ENCODE data around the gene PRR33. TPM values are rescaled to one million over a fixed set of nuclear protein-coding genes. Genes with fewer than 3 reads are reported as not detected.

Gene PRR33
- total RNA-seq, 5 donors from 2014 or later (not counting 1 experiment from before 2014, with no cell fraction given), result 0.10 to 0.12 TPM; not detected in 3

DNA sequence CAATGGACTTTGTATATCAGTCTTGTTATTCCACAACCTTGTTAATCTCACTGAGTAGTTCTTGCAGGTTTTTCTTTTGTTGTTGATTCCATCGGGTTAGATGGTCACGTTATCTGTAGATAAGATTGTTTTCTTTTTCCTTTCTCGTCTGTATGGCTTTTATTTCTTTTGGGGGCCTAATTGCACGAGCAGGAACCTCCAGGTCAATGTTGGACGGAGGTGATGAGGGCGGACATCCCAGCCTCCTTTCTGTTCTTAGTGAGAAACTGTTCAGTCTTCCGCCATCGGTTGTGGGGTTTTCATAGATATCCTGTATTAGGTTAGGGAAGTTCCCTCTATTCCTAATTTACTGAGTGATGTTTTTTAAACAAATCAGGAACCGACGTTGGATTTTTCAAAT, 4.8 kb upstream of the PRR33 start:
- Histone ChIP-seq H3K27me3 (replicated peaks in 1 of 2; ENCODE audit: control insufficient read depth in 2 of 2, extremely low read depth in 1 of 2, insufficient read depth in 2 of 2, low read length in 1 of 2) (peaks cover 0 to 12% of the 10 kb centered on the region in 2 experiments), H3K27ac (ENCODE audit: low read length) (no peak overlapping the region), H3K9me3 (no peaks in the 10 kb centered on the region), H3K4me1 (ENCODE audit: control insufficient read depth in 1 of 2, extremely low read depth in 1 of 2, insufficient read depth in 2 of 2, low read length in 2 of 2) (peaks cover 6 to 10% of the 10 kb centered on the region in 2 experiments), H3K4me3 (ENCODE audit: control insufficient read depth in 1 of 2, extremely low read depth in 1 of 2, low read length in 1 of 2) (no peak overlapping the region), H3K36me3 (ENCODE audit: control insufficient read depth in 2 of 2, extremely low read depth in 1 of 2, insufficient read depth in 1 of 2, low read length in 1 of 2) (peaks cover 0 to 4% of the 10 kb centered on the region in 2 donors)
- DNase-seq (no peak), ATAC-seq (replicated peaks in 1 of 4) (no peak)
- H3K4me1 Mint-ChIP-seq, result peaks cover 6 to 24% (median 17%) of the 10 kb centered on the region in 3 donors
- H3K4me3 Mint-ChIP-seq, result no peak overlapping the region
- CTCF ChIA-PET, result interaction anchor here in 1 of 2 donors (1.5 kb wide), 1 partner anchor 255 kb away, joined by 4 read pairs; no protein-coding TSS in a partner anchor
- peaks cover 0 to 5% (median 0%) of the 10 kb centered on the region in 3 donors for H3K9me3 Mint-ChIP-seq
- H3K36me3 Mint-ChIP-seq, result no peaks in the 10 kb centered on the region
- no CpG with 5 or more reads among the region's 10 CpGs for WGBS (ENCODE audit: insufficient coverage)
- peaks cover 10% of the 10 kb centered on the region in 2 donors for H3K27me3 Mint-ChIP-seq
- H3K27ac Mint-ChIP-seq, result no peak overlapping the region
- POLR2A ChIA-PET, result no interaction called here

DNA sequence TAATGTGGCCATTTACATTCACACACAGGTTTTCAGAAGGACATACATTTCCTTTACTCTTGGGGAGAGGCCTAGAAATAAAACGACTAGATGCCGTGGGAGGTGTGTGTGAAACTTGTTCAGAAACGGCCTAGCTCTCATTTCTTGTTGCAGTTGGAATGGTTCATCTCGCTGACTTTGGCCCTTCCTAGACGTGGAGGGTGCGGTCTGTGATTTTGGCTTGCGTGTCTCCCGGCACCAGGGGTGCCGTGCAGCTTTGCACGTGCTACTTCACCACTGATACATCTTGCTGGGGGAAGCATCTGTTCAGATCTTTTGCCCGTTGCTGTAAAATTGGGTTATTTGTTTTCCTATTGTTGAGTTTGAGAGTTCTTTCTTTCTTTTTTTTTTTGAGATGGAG, 3.1 kb upstream of the PRR33 start:
- ChIA-PET CTCF (no interaction called here), POLR2A (no interaction called here)
- Mint-ChIP-seq H3K27me3 (peaks cover 10% of the 10 kb centered on the region in 2 donors), H3K36me3 (no peaks in the 10 kb centered on the region), H3K9me3 (peaks cover 0 to 5% (median 0%) of the 10 kb centered on the region in 3 donors), H3K27ac (no peak overlapping the region), H3K4me3 (no peak overlapping the region), H3K4me1 (peaks cover 22 to 33% (median 31%) of the 10 kb centered on the region in 3 donors)
- 71% methylated on average over 6 of the region's 11 CpGs for WGBS (ENCODE audit: insufficient coverage)
- H3K27me3 ChIP-seq (replicated peaks in 1 of 2; ENCODE audit: control insufficient read depth in 2 of 2, extremely low read depth in 1 of 2, insufficient read depth in 2 of 2, low read length in 1 of 2), result peaks cover 0 to 12% of the 10 kb centered on the region in 2 experiments
- H3K4me3 ChIP-seq (ENCODE audit: control insufficient read depth in 1 of 2, extremely low read depth in 1 of 2, low read length in 1 of 2), result no peak overlapping the region
- H3K36me3 ChIP-seq (ENCODE audit: control insufficient read depth in 2 of 2, extremely low read depth in 1 of 2, insufficient read depth in 1 of 2, low read length in 1 of 2), result peaks cover 0 to 7% of the 10 kb centered on the region in 2 donors
- ATAC-seq (replicated peaks in 1 of 4), result no peak
- H3K9me3 ChIP-seq, result no peaks in the 10 kb centered on the region
- no peak overlapping the region for H3K27ac ChIP-seq (ENCODE audit: low read length)
- no peak for DNase-seq
- H3K4me1 ChIP-seq (ENCODE audit: control insufficient read depth in 1 of 2, extremely low read depth in 1 of 2, insufficient read depth in 2 of 2, low read length in 2 of 2), result peaks cover 9 to 27% of the 10 kb centered on the region in 2 experiments

DNA sequence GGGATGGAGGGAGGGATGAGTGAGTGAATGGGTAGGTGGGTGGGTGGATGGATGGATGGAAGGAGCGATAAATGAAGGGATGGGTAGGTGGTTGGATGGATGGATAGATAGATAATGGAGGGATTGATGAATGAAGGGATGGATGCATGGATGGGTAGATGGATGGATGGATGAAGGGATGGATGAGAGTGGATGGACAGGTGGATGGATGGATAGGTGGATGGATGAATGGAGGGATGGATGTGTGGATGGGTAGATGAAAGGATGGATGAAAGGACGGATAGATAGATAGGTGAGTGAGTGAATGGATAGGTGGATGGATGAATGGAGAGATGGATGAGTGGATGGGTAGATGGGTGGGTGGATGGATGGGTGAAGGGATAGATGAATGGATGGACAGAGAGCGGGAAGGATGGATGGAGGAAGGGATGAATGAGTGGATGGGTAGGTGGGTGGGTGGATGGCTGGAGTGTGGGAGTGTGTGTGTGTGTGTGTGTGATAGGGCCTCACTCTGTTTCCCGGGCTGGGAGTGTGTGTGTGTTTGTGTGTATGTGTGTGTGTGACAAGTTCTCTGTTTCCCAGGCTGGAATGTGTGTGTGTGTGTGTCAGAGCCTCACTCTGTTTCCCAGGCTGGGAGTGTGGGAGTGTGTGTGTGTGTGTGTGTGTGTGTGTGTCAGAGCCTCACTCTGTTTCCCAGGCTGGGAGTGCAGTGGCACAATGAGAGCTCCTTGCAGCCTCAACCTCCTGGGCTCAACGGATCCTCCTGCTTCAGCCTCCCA, 2.1 kb upstream of the PRR33 start:
- no peak overlapping the region for H3K27ac Mint-ChIP-seq
- H3K4me3 ChIP-seq (ENCODE audit: control insufficient read depth in 1 of 2, extremely low read depth in 1 of 2, low read length in 1 of 2), result no peak overlapping the region
- H3K9me3 ChIP-seq, result no peaks in the 10 kb centered on the region
- no peak overlapping the region for H3K4me3 Mint-ChIP-seq
- WGBS (ENCODE audit: insufficient coverage), result 88% methylated on average over 4 of the region's 5 CpGs
- peaks cover 2% of the 10 kb centered on the region for H3K36me3 Mint-ChIP-seq
- POLR2A ChIA-PET, result no interaction called here
- CTCF ChIA-PET, result no interaction called here
- ATAC-seq (replicated peaks in 1 of 4), result no peak
- peaks cover 0 to 5% (median 0%) of the 10 kb centered on the region in 3 donors for H3K9me3 Mint-ChIP-seq
- H3K27ac ChIP-seq (ENCODE audit: low read length), result no peak overlapping the region
- H3K4me1 Mint-ChIP-seq, result peaks cover 30 to 41% (median 41%) of the 10 kb centered on the region in 3 donors
- H3K36me3 ChIP-seq (ENCODE audit: control insufficient read depth in 2 of 2, extremely low read depth in 1 of 2, insufficient read depth in 1 of 2, low read length in 1 of 2), result peaks cover 0 to 11% of the 10 kb centered on the region in 2 donors
- DNase-seq, result no peak
- H3K27me3 ChIP-seq (replicated peaks in 1 of 2; ENCODE audit: control insufficient read depth in 2 of 2, extremely low read depth in 1 of 2, insufficient read depth in 2 of 2, low read length in 1 of 2), result peaks cover 0 to 12% of the 10 kb centered on the region in 2 experiments
- peaks cover 15 to 37% of the 10 kb centered on the region in 2 experiments for H3K4me1 ChIP-seq (ENCODE audit: control insufficient read depth in 1 of 2, extremely low read depth in 1 of 2, insufficient read depth in 2 of 2, low read length in 2 of 2)
- peaks cover 4 to 6% of the 10 kb centered on the region in 2 donors for H3K27me3 Mint-ChIP-seq

DNA sequence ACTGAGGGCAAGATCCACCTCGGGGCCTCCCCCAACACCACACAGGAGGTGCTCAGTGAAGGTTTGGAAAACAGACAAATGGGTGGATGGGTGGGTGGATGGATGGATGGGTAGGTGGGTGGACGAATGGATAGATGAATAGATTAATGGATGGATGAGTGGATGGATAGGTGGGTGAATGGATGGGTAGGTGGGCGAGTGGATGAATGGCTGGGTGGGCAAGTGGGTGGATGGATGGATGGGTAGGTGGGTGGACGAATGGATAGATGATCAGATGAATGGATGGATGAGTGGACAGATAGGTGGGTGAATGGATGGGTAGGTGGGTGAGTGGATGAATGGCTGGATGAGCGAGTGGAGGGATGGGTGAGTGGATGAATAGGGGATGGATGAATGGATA, 863 bp upstream of the PRR33 start:
- CTCF ChIA-PET, result interaction anchor here in 1 of 2 donors (0.6 kb wide), 1 partner anchor 10 kb away, joined by 3 read pairs; no protein-coding TSS in a partner anchor
- no peak overlapping the region for H3K27ac ChIP-seq (ENCODE audit: low read length)
- Mint-ChIP-seq H3K27me3 (peaks cover 1 to 2% of the 10 kb centered on the region in 2 donors), H3K4me3 (peak overlapping the region in 1 of 3 donors; percentile 76), H3K4me1 (peaks cover 42 to 53% (median 48%) of the 10 kb centered on the region in 3 donors), H3K27ac (peak overlapping the region in 1 of 2 donors; percentile 46), H3K36me3 (peaks cover 8% of the 10 kb centered on the region), H3K9me3 (peaks cover 0 to 5% (median 0%) of the 10 kb centered on the region in 3 donors)
- H3K27me3 ChIP-seq (replicated peaks in 1 of 2; ENCODE audit: control insufficient read depth in 2 of 2, extremely low read depth in 1 of 2, insufficient read depth in 2 of 2, low read length in 1 of 2), result peaks cover 0 to 3% of the 10 kb centered on the region in 2 experiments
- POLR2A ChIA-PET, result no interaction called here
- H3K36me3 ChIP-seq (ENCODE audit: control insufficient read depth in 2 of 2, extremely low read depth in 1 of 2, insufficient read depth in 1 of 2, low read length in 1 of 2), result peaks cover 7 to 16% of the 10 kb centered on the region in 2 donors
- ATAC-seq (replicated peaks in 1 of 4) (no peak), DNase-seq (no peak)
- no peak overlapping the region for H3K4me3 ChIP-seq (ENCODE audit: control insufficient read depth in 1 of 2, extremely low read depth in 1 of 2, low read length in 1 of 2)
- no peaks in the 10 kb centered on the region for H3K9me3 ChIP-seq
- H3K4me1 ChIP-seq (ENCODE audit: control insufficient read depth in 1 of 2, extremely low read depth in 1 of 2, insufficient read depth in 2 of 2, low read length in 2 of 2), result peaks cover 22 to 49% of the 10 kb centered on the region in 2 experiments
- 85% methylated on average over 4 of the region's 5 CpGs for whole genome bisulfite sequencing (ENCODE audit: insufficient coverage)

DNA sequence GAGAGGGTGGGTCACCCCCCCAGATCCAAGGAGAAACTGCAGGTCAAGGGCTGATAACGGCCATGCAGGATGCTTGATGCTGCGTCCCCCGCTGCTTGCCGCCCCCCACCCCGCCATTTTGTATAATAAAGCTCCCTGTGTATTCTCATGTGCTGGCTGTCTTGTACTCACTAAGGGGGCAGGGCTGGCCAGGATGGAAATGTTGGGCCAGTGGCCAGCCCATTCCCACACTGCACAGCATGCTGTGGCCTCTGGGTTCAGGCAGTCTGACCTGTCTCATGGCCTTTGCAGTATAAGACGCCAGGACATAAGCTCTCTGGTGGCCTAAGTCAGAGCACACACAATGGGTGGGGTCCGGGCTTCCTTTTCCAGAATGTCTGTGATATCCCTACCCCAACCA, 421 bp upstream of the PRR33 start:
- Histone ChIP-seq H3K9me3 (no peaks in the 10 kb centered on the region), H3K4me3 (ENCODE audit: control insufficient read depth in 1 of 2, extremely low read depth in 1 of 2, low read length in 1 of 2) (no peak overlapping the region), H3K27ac (ENCODE audit: low read length) (no peak overlapping the region), H3K27me3 (replicated peaks in 1 of 2; ENCODE audit: control insufficient read depth in 2 of 2, extremely low read depth in 1 of 2, insufficient read depth in 2 of 2, low read length in 1 of 2) (no peaks in the 10 kb centered on the region), H3K36me3 (ENCODE audit: control insufficient read depth in 2 of 2, extremely low read depth in 1 of 2, insufficient read depth in 1 of 2, low read length in 1 of 2) (peaks cover 7 to 20% of the 10 kb centered on the region in 2 donors), H3K4me1 (ENCODE audit: control insufficient read depth in 1 of 2, extremely low read depth in 1 of 2, insufficient read depth in 2 of 2, low read length in 2 of 2) (peaks cover 22 to 53% of the 10 kb centered on the region in 2 experiments)
- Mint-ChIP-seq H3K9me3 (peaks cover 0 to 5% (median 0%) of the 10 kb centered on the region in 3 donors), H3K27ac (peak overlapping the region in 1 of 2 donors; percentile 6), H3K36me3 (peaks cover 8% of the 10 kb centered on the region), H3K27me3 (no peaks in the 10 kb centered on the region), H3K4me3 (peak overlapping the region in 2 of 3 donors; percentile 21 to 76), H3K4me1 (peaks cover 47 to 53% (median 48%) of the 10 kb centered on the region in 3 donors)
- 92% methylated on average over 5 of the region's 7 CpGs for WGBS (ENCODE audit: insufficient coverage)
- CTCF ChIA-PET, result interaction anchor here in 1 of 2 donors (0.5 to 0.6 kb wide), 2 partner anchors 10 to 53 kb away, joined by 3 to 4 read pairs; partner anchors contain the start of gene TNNI2
- POLR2A ChIA-PET, result interaction anchor here in 1 of 2 donors (0.7 kb wide), 1 partner anchor 14 kb away, joined by 3 read pairs; no protein-coding TSS in a partner anchor
- DNase-seq, result no peak
- no peak for ATAC-seq (replicated peaks in 1 of 4)

Data from T-cell (primary cell).